Astrocyte of the hippocampus (primary cell): ENCODE results near the gene DNAJA2.
"Not testable (repeated sequence)": the region's sequence is repeated elsewhere in the genome, so short reads cannot be mapped to it uniquely, and the experiment has no call there.

Source experiments
- DNase-seq: peaks from one replicate; pipeline ENCODE4 v3.0.0; 2011; ENCODE audit warnings: low read depth, low spot score

The DNAJA2 gene

DNA sequence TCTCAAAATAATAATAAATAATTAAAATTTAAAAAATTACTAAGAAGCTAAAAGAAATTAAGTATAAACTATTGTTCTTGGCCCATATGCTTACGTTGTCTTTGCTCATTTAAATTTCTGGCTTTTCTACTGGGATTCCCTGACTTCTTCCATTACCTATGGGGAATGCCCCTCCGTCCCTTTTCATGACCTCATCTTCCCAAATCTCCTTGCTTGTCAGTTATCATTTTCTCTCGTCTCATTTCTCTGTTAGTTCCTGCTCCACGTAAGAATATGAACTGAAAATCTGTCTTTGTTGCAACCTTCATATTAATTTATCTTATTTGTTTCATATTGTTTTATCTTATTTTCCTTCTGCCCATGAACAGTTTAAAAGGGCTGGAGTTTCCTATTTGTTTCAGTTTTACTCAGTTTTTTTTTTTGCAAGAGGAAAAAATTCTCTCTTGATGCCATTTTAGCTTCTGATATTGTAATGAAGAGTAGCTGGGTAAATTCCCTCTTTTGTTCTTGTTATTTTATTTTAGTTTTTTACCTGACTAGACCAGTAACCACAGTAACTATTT, 2.5 kb upstream of the DNAJA2 start:
- no peak for DNase-seq

DNA sequence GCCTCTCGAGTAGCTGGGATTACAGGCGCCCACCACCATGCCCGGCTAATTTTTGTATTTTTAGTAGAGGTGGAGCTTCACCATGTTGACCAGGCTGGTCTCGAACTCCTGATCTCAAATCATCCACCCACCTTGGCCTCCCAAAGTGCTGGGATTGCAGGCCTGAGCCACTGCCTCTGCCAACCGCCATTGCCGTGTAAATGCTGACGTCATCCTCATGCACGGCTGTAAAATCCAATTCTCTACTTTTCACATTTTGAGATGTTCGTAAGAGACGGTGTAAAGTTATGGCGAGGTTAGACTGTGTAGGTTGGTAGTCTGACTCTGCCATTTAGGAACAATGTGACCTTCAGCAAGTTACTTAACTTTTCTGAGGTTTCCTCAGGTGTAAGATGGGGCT, 1.7 kb upstream of the DNAJA2 start:
- DNase-seq, result no peak

DNA sequence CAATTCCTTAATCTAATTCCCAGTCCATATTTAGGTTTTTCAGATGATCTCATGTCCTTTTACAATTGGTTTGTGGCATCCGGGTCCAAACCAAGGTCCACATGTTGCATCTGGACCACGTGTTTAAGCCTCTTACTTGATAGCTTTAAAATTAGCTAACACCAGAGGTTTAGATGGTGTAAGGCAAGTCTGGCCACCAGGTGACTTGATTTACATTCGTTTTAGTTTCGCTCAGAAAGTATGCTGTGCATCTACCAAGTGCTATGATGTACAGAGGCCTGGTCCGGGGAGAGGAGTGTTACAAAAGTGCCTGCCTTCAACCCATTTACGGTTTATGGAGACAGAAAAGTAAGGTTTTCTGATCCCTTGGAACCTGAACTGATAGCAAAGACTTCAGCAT, 878 bp upstream of the DNAJA2 start:
- DNase-seq, result peak; percentile 12

DNA sequence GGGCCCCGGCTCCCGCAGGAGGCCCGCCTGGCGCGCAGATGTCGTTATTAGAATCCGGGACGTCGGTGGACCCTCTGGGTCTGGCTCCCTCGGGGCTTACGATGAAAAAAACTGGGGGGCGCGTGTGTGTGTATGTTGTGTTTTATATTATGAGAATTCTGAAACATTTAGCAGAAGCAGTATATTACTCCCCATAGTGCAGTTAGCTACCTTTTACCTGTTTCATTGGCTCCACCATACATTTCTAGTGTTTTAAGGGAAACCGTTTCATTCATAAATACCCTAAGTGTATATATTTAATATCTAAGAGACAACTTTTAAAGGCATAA, 486 bp upstream of the DNAJA2 start:
- no peak for DNase-seq

DNA sequence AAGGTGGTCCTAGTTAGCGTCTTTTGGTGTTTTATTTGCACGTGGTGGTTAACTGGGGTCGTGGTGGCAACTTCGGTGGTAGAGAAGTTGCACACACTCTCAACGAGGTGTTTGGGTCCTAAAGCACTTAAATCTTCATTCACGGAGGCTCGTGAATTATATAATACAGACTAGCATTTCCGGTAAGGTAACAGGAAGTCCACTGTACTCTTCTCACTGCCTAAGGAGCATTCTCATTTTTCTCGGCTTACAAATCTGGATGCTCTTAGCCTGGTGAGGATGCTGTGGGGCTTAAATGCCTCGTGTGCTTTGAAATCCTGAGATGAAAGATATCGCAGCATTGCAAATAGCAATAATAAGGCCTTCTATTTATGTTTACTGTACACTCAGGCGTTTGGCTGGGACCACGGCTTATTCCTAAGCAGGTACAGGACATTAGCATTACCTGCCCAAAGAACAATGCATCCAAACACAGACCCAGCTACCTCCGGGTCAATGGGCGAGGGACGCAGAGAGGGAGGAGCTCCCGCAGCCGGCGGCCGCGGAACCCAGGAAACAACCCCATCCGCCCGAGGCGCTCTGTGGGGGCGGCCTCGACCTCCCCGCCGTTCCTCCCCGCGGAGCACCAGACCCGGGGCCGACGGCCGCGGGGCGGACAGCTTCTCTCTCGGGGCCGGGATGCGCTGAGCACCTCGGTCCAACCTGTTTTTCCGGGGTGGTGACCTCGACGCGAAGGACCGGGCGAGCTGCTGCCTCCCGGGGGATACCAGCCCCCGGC, 856 bp downstream of the DNAJA2 start:
- peak; percentile 53 for DNase-seq

DNA sequence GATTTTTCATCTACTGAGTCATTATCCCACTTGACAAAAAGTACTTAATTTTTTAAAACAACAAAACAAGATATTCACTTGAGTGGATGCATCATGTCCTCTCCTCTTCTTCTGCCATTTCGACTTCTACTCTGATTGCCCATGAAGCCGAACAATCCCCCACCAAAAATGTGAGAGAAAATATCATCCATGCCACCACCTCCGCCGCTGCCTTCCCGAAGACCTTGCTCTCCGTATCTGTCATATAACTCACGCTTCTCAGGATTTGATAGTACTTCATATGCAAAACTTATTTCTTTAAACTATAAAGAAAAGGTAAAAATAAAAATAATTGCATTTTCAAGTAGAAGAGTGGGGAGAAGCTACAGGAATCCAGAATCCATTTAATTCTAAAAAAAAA, 2.2 kb downstream of the DNAJA2 start:
- DNase-seq, result no peak

DNA sequence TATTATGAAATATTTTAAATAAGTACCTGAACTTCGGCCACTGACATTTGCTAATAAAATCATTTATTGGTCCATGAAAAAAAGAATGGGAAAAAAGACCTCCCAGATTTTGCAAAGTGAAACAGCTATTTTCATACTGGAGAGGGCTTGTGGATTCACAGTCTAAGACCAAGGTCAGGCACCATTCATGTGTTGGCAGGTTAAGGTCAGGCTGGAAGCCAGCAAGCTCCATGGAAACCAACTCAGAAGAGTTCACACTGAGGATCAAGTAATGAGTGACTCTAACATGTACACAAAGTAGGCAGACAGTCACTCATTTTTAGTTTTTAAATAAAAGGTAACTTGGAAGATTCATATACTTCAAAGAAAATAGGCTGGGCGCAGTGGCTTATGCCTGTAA, 3.4 kb downstream of the DNAJA2 start:
- DNase-seq, result no peak

DNA sequence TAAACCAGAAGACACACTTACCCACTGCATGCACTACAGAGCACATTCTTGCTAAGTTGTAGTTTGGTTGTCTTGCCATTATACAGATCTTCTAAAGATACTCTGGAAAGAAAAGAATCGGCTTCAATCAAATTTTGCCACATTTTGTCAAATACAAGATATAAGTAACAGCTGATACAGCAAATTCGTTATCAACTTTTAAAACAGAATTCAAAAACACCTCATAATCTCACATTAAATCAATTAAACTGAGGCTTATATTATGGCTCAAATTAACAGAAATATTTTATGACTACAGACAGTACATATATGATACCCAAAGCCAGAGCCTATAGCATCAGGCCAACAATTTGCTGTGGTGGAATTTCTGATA, 5.4 kb downstream of the DNAJA2 start:
- DNase-seq, result no peak

DNA sequence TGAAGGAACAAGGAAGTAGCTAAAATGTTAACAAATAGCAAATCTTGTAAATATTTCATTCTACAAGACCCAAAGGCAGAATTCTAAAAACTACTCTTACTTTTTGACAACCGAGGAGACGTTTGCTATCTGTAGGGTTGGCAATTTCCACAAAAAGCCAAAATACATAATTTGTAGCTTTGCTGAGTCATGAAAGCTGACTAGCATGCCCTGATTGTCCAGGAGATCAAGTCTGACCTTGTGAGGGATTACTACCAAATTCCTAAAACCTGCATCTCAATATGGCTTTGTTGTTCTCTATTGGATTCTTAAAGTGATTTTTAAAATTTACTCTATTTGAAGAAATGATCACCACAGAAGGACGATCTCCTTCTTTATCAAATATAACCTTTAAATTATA, 10.8 kb downstream of the DNAJA2 start:
- no peak for DNase-seq

DNA sequence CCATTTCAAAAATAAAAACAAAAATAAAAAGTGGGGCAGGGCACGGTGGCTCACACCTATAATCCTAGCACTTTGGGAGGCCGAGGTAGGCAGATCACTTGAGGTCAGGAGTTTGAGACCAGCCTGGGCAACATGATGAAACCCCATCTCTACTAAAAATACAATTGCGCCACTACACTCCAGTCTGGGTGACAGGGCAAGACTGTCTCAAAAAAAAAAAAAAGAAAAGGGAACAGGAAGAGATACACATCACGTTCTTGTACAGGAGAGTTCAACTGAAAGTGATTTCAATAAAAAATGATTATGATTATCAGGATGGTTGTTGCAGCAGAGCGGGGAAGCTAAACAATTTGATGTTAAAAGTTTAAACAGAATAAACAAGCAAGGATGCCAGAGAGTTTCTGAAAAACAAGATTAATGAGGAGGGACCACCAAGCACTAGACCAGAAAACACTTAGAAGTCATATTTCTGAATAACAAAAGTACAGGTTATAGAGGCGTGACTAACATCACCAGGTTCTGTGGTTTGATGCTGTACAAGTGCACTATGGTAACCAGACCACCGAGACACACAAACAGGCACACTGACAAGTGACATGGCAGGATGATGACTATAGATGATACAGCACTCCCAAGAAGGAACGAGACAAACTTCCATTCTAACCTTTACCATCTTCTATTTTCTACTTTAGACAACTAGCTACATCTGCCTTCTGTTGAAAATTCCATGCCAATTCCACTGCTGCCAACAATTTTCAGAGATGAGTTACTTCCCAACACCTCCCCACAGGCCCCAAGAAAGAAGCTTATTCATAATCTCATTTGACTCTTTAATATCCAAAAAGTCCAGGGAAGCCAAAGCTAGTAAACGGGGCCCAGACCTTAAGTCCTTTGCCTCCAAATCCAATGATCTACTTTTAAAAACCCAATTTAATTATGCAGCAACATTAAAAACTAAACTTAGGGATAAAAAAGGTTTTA, 11.8 kb downstream of the DNAJA2 start:
- DNase-seq, result peak; percentile 12

DNA sequence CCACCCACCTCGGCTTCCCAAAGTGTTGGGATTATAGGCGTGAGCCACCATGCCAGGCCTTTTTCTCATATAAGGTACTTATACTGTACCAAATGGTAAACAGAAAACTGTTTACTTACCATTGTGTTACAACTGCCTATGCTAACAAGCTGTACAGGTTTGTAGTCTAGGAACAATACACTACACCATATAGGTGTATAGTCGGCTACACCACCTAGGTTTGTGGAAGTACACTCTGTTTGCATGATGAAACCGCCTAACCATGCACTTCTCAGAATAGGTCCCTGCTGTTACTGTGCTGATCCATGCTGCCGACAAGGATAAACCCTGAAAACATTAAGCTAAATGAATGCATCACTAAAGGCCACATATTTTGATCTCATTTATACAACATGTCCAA, 18.9 kb downstream of the DNAJA2 start:
- no peak for DNase-seq

DNA sequence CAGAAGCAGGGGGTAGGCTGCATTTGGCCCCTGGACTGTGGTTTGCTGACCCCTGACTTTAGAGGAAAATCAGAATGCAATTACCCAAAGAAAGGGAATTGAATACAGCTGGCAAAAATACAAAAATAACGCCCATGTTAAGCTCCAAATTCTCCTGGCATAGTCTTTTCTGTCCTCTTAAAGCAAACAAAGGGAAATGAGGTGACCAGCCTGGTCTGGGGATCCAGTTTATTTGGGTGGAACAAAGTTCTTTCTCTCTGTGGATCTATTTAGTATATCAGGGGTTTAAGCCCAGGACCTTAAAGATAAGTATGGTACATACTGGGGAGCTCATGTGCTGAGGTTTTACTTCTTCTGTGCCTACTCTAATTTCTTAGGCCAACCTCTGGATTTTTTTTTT, 23.5 kb downstream of the DNAJA2 start:
- no peak for DNase-seq

DNA sequence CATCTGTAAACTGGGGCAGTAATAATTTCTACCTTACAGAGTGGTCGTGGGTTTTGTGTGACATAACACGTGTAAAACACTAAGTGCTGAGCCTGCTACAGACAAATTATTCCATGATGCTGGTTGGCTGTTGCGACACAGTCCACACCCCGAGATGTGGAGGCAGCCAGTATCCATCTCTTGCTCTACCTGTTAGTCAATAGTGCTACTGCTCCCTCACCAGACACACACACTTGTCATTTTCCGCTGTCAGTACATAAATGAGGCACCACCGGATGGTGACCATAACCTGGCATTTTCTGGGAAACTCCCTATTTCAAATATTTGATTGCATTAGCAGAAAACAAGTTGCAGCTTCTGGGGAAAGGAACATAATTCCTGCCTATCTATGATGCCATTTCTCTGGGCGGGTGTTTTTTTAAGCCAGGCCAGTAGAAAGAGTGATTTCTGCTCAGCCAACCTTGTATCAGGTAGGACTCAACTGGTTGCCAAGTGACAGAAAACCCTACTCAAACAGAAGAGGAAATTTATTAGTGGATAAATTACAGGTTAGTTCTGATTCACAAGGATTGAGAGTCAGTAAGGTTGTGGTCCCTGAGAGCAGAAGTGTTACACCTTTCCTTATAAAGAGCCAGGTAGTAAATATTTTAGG, 24.1 kb downstream of the DNAJA2 start:
- no peak for DNase-seq

DNA sequence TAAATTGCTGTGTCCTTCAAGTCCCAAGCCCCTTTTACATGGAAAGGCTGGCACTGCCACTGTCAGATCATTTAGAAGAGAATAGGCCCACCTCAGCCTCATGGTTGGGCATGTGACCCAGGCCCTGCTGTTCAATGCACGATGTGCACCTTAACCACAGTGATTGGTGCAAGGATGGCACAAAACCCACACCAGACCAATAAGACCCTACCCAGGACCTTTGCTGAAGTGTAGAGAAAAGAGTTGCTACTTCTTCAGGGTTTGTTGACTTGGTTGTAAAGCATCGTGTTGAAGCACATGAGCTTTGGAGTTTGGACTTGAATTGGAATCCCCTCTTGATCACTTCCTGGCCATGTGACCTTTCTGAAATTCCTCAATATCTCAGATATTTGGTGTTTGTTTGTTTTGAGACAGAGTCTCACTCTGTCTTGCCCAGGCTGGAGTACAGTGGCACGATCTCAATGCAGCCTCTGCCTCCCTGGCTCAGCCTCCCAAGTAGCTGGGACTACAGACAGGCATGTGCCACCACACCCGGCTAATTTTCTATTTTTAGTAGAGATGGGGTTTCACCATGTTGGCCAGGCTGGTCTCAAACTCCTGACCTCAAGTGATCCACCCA, 24.8 kb downstream of the DNAJA2 start:
- DNase-seq, result no peak

DNA sequence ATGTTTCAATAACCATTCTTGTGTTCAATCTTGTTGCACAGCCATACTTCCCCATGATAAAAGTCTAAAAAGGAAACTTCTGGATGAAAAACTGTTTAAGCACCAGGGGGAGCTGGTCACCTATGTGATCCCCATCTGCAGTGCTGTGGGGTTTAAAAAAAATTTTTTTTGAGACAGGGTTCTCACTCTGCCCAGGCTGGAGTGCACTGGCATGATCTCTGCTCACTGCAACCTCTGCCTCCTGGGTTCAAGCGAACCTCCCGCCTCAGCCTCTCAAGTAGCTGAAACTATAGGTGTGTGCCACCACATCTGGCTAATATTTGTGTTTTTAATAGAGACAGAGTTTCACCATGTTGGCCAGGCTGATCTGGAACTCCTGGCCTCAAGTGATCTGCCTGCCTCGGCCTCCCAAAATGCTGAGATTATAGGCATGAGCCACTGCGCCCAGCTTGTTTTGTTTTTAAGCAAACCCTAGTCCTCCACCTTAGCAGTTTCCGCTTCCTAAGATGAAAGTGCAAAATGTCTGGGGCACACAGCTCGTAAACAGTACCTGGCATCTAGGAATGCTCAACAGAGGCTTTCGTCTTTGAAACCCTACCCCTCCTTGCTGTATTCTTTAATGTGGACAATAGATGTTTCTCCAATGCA, 25.4 kb downstream of the DNAJA2 start:
- peak; percentile 66 for DNase-seq

DNA sequence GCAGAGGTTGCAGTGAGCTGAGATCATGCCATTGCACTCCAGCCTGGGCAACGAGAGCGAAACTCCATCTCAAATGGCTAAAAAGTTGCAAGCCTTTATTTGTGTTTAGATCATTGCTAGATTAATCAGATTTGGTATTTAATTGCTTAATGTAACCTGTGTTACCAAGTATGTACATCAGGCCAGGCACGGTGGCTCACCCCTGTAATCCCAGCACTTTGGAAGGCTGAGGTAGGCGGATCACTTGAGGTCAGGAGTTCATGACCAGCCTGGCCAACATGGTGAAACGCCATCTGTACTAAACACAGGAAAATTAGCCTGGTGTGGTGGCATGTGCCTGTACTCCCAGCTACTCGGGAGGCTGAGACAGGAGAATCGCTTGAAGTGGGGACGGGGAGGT, 28.8 kb downstream of the DNAJA2 start:
- not testable (repeated sequence) for DNase-seq

DNA sequence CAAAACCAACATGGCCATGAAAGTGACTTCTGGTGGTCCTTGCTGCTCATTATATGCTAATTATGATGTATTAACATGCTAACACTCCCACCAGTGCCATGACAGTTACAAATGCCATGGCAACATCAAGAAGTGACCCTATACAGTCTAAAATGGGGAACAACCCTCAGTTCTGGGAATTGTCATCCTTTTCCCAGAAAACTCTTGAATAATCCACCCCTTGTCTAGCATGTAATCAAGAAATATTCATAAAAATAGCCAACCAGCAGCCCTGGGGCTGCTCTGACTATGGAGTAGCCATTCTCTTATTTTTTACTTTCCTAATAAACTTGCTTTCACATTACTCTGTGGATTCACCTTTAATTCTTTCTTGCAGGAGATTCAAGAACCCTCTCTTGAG, 35.9 kb downstream of the DNAJA2 start:
- no peak for DNase-seq

DNA sequence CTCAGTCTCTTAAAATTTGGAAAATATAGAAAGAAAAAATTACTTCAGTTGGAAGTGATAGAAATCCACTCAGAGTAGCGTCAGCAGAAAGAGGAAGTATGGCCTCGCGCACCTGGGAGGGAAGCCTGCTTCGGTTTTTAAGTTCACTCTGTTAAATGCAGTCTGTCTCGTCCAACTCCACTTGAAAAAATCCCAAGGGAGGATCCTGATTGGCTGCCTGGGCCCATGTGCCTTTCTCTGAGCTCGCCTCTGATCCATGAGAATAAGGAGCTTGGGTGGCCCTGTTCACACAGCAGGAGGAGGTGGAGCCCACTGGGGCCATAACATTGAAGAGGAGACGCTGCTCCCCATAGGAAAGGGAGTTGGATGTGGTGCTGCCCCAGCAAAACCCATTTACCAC, 40.7 kb downstream of the DNAJA2 start:
- DNase-seq, result no peak

DNA sequence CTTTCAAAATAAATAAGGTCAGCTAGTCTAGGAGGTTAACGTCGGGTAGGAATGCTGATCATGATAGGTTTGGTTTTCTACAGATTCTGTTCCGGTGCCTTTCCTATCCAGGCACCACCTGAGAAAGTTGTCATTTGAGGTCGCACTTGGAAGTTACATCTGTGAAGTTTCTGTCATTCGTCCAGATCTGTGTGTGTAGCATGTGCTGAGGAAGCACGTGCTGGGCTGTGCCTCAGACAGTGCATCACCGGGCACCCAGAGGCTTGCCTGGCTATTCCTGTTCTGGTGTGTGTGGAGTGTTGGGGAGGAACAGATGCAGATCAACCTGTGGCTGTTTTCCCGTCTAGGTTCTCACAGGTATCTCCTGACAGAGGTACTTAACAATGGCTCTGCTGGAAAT, 42.6 kb downstream of the DNAJA2 start:
- no peak for DNase-seq

DNA sequence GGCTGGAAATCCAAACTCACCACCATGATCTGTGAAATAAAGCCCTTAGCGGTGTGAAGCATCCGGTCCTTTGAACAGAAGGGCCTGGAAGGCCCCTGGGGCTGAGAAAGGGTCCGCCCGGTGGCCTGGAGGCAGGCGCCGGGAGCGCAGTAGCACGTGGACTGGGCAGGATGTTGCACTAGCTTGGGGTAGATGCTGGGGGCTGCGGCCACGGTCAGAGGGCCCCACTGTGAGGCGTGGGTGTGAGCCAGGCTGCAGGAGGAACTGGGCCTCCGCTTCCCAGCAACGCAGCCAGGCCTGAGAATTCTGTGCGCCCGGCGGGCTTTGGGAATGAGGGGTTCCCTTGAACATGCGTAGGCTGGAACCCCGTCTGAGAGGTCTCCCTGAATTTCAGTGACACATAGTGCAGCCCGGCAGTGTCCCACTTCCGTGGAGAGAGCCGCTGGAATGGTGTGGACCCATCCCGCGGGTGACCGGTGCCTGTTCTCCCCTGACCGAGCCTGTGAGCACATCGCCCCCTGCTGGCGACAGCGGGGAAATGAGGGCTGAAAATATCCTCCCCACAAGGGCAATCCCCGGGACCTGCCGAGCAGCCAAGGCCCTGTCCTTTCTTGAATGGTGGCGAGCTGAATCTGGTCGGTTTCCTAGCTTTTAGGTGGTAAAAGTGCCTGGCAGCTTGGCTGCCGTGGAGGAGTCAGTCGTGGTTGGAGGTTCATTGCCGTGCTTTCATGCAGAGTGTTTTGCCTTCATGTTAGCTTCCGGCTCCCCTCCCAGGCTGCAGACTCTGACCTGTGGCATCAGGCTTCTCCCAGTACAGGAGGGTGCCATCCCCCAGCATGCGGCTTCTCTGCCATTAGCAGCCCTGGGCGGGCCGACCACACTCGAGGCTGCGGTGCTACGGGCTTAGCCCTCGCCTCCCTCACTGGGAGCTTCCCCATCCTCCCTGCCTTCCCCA, 43.8 kb downstream of the DNAJA2 start:
- peak; percentile 75 for DNase-seq
